Heart left ventricle (tissue), 13 donors: Measurements from ENCODE around the gene PHEX.

Experiments
- CTCF ChIP-seq, 12 donors: fragments of 200-600 bp; sonication (generic) in 4 of 12; IDR thresholded peaks; one replicate each; pipeline versions ENCODE4 v1.5.0 to v1.8.0; 2018 to 2022; ENCODE audit warnings: antibody characterized with exemption in 12 of 12, mild to moderate bottlenecking in 5 of 12
- POLR2A ChIP-seq, 2 donors: fragments of 450-650 bp; IDR thresholded peaks; one replicate each; pipeline ENCODE4 v1.6.1; 2017; ENCODE audit warnings: antibody characterized with exemption in 2 of 2, mild to moderate bottlenecking in 2 of 2, moderate library complexity in 2 of 2
- donor health status: ischemic (EF 13 %, LVEDD 7.1; RV severe dilation, severe dysfunction).
- donor health status: DM: no; HTN: yes; CAD: no.
- donor health status: DM: no; HTN: no; CAD: no.
- donor health status: ischemic (EF 25% LVEDD 6.9; RV normal size, moderate dysfunction).
- donor health status: ischemic (EF 25% LVEDD 5.7; RV mildly dilated, moderate dysfunction).
- donor health status: ischemic (EF 35%, LVEDD 5.7; RV mildly dilated, moderate dysfunction).
- donor health status: nonischemic (EF 11% LVEDD 7.7; RV severe dilation, severe dysfunction).
- donor health status: DM: yes; HTN: yes; CAD: no.
- donor health status: PGD.
- donor health status: ischemic (EF 29% LVEDD 5.4; RV normal size, mild dysfunction).
- donor health status: nonischemic (EF 23%, LVEDD 6.1; RV moderate dilation, normal function).

GRCh38 chrX:22043872-22044271 lies 11.7 kb downstream of the PHEX start:
- TF ChIP-seq CTCF (IDR thresholded peaks at IDR 0.05) (no peak), POLR2A (IDR thresholded peaks at IDR 0.05) (no peak)
